ENCODE data around the gene CCDC117.
"Not testable (repeated sequence)": the region's sequence is repeated elsewhere in the genome, so short reads cannot be mapped to it uniquely, and the experiment has no call there.

Gene CCDC117, protein sequence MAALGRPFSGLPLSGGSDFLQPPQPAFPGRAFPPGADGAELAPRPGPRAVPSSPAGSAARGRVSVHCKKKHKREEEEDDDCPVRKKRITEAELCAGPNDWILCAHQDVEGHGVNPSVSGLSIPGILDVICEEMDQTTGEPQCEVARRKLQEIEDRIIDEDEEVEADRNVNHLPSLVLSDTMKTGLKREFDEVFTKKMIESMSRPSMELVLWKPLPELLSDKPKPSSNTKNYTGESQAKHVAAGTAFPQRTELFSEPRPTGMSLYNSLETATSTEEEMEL

DNA sequence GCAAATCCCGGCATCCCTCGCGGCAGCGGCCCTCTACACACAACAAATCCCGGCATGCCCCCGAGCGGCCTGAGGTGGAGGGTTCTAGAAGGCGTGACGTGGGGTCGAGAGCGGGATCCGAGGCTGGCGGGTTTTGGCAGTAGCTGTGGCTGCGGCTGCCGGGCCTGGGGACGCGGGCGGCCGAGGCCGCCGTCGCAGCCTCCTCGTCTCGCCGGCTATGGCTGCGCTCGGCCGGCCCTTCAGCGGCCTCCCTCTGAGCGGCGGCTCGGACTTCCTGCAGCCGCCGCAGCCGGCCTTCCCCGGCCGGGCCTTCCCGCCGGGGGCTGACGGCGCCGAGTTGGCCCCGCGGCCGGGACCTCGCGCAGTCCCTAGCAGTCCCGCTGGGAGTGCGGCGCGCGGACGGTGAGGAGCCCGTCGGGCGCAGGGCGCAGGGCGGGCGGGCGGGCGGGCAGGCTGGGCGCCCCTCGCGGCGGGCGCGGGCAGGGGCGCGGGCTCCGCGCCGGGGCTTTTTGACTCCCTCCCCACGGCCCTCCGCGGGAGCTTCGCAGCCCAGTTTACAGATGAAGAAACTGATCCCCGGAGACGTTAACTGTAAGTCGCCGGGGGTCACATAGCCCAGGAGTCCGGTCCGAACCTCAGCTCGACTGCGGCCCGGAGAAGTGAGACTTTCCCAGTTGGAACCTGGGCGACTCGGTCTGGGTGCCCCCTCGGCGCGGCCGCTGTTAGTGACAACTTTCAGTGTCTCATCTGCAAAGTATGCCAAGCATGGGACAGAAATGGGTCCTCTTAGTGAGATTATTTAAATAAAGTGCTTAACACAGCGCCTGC lies at the start of gene CCDC117:
TSS of gene CCDC117 (plus strand) at position 63 of the 828 bp plus-strand sequence. CDS start at position 218, 155 bp downstream.
- peak; percentile 88 for DNase-seq (ENCODE audit: low read depth, low spot score)

DNA sequence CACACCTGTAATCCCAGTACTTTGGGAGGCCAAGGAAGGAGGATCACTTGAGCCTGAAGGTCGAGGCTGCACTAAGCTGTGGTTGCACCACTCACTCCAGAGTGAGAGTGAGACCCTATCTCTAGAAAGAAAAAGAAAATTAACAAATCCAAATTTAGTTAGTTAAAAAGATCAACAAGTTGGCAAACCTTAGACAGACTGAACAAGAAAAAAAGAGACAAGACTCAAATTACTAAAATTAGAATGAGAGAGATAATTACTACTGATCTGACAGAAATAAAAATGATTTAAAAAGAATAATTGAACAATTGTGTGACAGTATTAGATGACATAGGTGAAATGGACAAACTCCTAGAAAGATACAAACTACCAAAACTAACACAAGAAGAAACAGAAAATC lies 44.5 kb upstream of the CCDC117 start:
- DNase-seq (ENCODE audit: low read depth, low spot score): no peak

DNA sequence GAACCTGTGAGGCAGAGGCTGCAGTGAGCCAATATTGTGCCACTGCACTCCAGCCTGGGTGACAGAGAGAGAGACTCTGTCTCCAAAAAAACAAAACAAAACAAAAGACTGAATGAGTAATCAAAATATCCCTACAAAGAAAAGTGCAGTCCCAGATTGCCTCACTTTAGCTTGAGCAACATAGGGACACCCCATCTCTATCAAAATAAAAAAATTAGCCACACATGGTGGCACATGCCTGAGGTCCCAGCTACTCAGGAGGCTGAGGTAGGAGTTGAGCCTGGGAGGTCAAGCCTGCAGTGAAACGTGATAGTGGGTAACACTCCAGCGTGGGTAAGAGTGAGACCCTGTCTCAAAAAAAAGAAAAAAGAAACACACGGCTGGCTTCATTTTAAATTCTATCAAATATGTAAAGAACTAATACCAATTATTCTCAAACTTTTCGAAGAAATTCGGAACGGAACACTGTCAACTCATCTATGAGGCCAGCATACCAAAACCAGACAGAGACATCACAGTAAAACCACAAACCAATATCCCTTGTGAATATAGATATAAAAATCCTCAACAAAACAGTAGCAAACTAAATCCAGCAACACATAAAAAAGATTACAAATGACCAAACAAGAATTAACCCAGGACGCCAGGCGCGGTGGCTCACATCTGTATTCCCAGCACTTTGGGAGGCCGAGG lies 43.7 kb upstream of the CCDC117 start:
- no peak for DNase-seq (ENCODE audit: low read depth, low spot score)

DNA sequence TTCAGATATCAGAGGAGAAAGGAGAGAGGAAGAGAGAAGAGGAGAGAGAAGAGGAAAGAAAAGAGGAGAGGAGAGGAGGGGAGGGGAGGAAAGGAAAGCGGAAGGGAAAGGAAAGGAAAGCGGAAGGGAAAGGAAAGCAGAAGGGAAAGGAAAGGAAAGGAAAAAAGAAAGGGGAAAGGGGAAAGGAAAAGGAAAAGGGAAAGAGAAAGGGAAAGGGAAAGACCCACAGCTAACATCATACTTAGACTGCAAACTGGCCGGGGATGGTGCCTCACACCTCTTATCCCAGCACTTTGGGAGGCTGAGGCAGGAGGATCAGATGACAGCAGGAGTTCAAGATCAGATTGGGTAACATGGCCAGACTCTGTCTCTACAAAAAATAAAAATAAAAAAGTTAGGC lies 42.3 kb upstream of the CCDC117 start:
- DNase-seq (ENCODE audit: low read depth, low spot score): no peak

DNA sequence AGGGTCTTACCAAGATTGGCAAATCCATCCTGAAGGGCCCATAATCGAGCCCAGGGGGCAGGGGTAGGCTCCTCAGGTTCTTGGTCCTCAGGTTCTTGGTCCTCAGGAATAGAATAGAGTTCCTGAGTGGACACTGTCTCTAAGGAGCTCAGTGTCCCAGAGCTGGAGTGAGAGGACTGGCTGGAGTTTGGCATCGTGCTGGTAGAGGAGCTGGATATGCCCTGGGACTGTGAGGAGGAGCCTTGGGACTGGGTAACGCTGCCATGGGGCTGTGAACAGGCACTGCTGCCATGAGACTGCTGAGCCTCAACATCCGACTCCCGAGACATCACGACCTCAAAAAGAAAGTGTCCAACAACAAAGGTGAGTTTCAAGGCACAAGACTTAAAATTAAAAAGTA lies 38.1 kb upstream of the CCDC117 start:
- DNase-seq (ENCODE audit: low read depth, low spot score): no peak

DNA sequence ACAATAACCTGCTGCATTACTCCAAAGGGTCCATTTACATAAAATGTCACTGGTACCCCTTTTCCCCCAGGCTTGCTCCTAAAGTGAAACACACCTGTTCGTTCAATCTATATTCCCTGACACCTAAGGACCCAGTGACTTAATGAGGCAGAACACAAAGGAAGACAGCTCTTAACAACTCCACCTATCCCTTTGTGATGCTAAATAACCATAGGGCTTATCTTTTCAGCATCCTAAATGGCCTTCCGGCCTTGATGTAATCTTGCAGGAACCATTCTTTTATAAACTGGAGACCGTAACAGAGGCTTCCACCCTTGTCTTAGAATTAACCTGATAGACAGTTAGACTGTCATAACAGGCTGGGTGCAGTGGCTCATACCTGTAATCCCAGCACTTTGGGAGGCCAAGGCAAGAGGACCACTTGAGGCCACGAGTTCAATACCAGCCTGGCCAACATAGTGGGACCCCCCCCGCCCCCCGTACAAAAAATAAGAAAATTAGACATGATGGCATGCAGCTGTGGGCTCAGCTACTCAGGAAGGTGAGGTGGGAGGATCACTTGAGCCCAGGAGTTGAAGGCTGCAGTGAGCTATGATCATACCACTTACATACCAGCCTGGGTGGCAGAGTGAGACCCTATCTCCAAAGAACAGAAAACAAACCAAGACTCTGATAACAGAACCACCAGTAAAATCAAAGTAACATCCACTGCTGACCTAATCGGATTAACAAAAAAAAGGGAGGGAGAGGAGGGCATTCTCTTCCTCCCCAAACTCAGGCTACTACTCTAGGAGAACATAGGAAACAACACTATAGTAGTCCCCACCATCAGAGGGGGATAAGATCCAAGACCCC lies 36.0 kb upstream of the CCDC117 start:
- DNase-seq (ENCODE audit: low read depth, low spot score): no peak

DNA sequence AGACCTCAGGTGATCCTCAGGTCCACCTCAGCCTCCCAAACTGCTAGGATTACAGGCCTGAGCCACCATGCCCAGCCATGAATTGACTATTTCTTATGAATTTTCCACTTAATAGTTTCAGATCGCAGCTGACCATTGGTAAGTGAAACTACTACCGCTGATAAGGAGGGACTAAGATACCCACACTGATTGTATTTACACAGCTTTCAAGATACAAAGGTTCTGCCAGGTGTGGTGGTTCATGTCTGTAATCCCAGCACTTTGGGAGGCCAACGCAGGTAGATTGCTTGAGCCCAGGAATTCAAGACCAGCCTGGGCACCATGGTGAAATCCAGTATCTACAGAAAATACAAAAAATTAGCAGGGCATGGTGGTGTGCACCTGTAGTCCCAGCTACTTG lies 34.8 kb upstream of the CCDC117 start:
- no peak for DNase-seq (ENCODE audit: low read depth, low spot score)

DNA sequence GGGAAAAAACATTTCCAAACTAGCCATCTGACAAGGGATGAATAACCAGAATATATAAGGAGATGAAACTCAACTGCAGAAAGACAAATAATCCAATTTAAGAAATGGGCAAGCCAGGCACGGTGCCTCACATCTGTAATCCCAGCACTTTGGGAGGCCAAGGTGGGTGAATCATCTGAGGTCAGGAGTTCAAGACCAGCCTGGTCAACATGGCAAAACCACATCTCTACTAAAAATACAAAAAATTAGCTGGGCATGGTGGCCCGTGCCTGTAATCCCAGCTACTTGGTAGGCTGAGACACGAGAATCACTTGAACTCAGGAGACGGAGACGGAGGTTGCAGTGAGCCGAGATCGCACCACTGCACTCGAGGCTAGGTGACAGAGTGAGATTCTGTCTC lies 33.6 kb upstream of the CCDC117 start:
- not testable (repeated sequence) for DNase-seq (ENCODE audit: low read depth, low spot score)

DNA sequence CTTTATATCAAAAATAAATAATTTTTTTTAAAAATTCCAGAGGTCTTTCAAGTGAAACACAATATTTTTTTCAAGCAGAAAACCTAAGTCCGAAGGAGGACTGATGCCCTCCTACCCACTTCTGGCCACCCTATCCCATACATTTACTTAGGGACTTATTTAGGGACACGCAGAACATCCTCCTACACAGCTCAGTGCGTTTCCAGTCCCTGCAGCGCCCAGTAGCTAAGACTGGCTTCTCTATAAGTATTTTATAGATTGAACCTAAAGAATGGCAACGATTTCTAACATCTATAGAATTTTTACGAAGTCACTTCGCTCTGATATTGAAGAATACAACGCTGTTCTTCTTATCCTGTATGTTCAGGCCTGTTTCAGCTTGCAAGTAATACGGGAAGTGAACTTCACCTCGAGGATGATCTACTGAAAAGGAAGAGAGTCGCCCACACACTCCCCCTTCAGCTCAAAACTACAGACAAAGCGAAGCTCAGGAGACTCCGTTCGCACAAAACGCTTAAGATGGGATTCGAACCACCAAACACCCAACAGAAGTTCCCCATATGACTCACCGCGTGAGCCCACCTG lies 31.2 kb upstream of the CCDC117 start:
- no peak for DNase-seq (ENCODE audit: low read depth, low spot score)

DNA sequence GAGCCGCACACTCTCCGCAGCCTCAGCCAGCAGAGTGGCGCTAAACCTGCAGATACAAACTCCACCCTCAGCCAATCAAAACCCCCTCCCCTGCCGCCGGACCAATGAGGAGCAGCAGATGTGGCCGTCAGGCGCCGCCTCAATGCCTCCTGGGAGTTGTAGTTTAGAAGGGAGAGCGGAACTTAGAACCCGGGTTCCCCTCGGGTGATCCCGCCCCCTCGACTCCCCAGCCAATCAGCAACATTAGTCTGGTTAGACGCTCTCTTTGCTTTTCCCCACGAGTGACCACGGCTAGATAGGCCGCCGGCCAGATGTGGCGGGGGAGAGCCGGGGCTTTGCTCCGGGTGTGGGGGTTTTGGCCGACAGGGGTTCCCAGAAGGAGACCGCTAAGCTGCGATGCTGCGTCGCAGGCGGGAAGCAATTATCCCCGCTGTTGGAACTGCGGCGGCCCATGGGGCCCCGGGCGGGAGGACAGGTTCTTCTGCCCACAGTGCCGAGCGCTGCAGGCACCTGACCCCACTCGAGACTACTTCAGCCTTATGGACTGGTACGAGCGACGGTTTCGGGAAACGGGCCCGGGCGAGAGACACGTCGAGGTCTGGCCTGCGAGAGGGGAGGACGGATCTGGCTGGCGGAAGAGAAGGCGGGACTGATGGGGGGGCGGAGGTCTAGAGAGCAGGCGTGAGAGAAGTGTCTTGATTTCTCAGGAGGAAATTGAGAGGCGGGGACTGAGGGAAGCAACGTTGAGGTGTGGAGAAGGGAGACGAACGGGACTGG lies 30.5 kb upstream of the CCDC117 start, which contains the start of the genes CHEK2 and HSCB:
TSS of gene CHEK2 (minus strand) at position 36 of the 777 bp plus-strand sequence. CDS start 7,099 bp downstream, outside the sequence.
TSS of gene HSCB (plus strand) at position 255 of the 777 bp plus-strand sequence. CDS start at position 312, 57 bp downstream.
- peak; percentile 96 for DNase-seq (ENCODE audit: low read depth, low spot score)

DNA sequence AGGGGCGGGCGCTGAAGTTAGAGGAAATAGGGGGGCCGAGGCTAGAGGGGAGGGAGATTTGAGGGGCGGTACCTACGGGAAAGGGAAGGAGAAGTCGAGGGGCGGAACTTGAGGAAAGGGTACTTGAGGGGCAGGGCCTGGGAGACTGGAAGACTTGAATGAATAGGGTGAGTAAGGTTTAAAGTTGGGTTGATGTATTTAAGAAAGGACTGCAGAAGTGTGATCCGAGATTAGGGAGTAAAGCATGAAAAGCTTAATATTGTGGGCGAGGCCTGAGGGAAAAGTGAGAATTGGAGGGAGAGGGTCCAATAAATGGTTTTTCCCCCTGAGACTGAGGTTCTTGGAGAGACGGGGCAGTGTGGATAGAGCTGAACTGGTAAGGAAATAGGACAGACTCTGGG lies 29.9 kb upstream of the CCDC117 start:
- no peak for DNase-seq (ENCODE audit: low read depth, low spot score)

DNA sequence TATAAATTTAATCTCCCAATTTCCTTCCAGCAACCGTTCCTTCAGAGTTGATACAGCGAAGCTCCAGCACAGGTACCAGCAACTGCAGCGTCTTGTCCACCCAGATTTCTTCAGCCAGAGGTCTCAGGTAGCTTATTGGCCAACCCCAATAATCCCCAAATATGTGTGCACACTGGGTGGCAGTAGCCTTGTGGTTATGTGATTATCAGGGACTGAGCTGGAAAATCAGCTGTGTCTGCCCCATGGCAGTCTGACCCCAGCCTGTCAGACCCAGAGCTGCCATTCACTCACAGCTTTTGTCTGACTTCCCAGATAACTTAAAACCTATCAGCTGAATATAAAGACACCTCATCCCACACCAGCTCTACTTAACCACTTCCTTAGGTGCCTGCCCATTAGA lies 28.6 kb upstream of the CCDC117 start:
- DNase-seq (ENCODE audit: low read depth, low spot score): no peak

DNA sequence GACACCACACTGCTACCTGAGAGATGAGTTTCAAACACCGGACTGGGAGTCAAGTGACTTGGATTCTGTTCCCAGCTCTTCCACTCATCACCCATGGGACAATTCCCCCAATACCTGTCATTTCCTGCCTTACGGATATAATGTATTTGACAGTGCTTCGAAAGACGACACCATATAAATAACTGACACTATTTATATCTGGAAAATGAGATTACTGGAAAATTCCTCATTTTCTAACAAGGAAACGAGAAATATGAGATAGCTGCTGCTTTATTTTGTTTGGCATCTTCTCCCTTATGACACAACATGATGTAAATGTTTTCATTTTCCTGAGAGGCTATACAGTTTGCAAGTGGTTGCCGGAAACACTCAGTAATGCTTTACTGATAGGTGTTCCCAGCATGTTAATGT lies 22.0 kb upstream of the CCDC117 start:
- peak; percentile 58 for DNase-seq (ENCODE audit: low read depth, low spot score)

DNA sequence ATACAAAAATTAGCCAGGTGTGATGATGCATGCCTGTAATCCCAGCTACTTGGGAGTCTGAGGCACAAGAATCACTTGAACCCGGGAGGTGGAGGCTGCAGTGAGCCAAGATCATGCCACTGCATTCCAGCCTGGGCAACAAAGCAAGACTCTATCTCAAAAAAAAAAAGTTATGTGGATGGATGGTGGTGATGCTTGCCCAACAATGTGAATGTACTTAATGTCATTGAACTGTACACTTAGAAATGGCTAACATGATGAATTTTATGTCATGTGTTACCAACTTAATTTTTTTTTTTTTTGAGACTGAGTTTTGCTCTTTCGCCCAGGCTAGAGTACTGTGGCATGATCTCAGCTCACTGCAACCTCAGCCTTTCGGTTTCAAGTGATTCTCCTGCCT lies 18.0 kb upstream of the CCDC117 start:
- not testable (repeated sequence) for DNase-seq (ENCODE audit: low read depth, low spot score)

DNA sequence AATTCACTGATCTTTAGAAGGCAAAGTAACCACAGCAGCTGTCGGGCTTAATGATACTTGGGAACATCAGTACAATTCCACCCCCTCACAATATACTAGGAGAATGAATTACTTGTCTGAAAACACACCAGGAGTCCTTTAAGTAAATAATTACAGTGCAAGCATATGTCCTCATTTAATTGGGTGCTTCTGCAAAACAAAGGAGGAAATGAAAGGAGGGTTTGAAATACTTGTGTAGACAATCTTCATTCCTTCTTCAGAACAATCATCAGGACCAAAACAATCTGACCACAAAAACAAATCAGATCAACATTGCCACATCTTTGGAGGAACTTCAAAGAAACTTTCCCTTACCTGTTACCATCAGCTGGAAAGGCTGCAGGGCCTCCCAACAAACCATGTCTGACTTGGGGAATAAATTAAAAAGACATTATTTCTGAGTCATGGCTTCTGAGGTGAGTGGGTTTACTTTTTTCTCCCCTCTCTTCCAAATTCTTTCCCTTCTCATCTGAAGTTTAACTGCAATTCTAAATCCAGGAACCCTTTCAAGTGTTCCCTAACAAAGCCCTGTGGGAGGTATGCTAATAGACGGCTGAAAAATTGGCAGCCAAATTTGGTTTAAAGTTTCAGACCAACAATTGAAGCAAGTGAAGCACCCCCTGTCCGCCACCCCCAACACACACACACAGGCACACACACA lies 12.5 kb upstream of the CCDC117 start:
- DNase-seq (ENCODE audit: low read depth, low spot score): no peak

DNA sequence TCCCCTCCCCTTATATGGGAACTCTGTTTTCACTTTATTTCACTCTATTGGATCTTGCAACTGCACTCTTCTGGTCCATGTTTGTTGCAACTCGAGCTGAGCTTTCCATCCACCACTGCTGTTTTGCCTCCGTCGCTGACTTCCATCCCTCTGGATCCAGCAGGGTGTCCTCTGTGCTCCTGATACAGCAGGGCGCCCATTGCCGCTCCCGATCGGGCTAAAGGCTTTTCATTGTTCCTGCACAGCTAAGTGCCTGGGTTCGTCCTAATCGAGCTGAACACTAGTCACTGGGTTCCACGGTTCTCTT lies 11.1 kb upstream of the CCDC117 start:
- no peak for DNase-seq (ENCODE audit: low read depth, low spot score)

DNA sequence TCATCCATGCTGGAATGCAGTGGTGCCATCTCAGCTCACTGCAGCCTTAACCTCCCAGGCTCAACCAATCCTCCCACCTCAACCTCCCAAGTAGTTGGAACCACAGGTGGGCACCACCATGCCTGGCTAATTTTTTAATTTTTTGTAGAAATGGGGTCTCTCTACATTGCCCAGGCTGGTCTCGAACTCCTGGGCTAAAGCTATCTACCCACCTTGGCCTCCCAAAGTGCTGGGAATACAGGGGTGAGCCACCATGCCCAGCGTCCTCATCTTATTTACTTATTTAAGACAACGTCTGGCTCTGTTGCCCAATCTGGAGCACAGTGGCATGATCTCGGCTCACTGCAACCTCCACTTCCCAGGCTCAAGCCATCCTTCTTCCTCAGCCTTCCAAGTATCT lies 10.5 kb upstream of the CCDC117 start:
- DNase-seq (ENCODE audit: low read depth, low spot score): not testable (repeated sequence)

DNA sequence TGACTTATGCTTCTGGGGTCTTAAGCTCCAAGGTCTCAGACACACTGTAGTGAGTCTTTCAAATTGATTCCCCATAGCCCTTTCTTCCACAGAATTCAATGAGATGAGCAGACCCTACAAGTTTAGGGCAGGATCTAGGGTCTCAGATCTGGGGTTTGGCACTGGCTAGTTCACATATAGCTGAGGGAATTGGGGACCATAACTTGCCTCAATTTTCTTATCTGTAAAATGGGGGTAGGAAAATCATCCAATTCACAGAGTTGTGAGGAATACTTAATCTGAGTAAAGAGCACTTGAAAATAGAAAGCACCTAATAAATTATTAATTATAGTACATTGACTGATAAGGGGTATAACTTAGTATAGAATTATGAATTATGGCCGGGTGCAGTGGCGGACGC lies 5.9 kb upstream of the CCDC117 start:
- DNase-seq (ENCODE audit: low read depth, low spot score): no peak

DNA sequence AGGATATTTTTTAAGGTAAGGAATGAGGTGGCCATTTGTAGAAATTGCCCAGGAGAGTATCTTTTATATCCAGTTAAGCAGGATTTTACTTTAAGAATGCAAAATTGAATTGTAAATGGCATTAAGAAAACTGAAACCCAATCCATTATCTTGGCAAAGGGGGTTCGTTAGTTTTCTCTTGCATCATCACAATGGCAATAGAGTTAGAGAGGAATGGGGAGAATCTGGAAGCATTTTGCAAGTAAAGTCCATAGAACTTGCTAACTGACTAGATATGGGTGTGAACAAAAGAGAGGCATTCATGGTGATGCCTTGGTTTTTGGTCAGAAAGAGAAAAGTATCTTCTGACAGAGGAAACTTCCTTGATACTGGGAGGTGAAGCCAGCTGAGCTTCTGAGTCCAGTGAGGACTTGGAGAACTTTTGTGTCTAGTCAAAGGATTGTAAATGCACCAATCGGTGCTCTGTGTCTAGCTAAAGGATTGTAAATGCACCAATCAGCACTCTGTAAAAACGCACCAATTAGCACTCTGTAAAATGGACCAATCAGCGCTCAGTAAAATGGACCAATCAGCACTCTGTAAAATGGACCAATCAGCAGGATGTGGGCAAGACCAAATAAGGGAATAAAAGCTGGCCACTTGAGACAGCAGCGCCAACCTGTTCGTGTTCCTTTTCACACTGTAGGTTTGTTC lies 3.6 kb upstream of the CCDC117 start:
- DNase-seq (ENCODE audit: low read depth, low spot score): no peak
